HG03025 (cell line): Measurements from ENCODE around the gene SS18L1.
"Not testable (repeated sequence)": the region's sequence is repeated elsewhere in the genome, so short reads cannot be mapped to it uniquely, and the experiment has no call there.

Experiments
- ATAC-seq: cut with Tn5 transposase; IDR thresholded peaks from one replicate; pipeline ENCODE4 v1.9.1; 2021; ENCODE audit warnings: mild to moderate bottlenecking, moderate library complexity; ENCODE audit not compliant: unreplicated experiment, low FRiP score

Gene SS18L1

GRCh38 chr20:62136283-62137091 lies 7.1 kb upstream of the SS18L1 start:
- no peak for ATAC-seq

- no peak for ATAC-seq
Observed at GRCh38 chr20:62137092-62137384, 6.5 kb upstream of the SS18L1 start.

GRCh38 chr20:62137478-62138203 lies 5.9 kb upstream of the SS18L1 start:
- ATAC-seq = no peak

GRCh38 chr20:62138204-62138543 lies 5.4 kb upstream of the SS18L1 start:
- no peak for ATAC-seq

GRCh38 chr20:62138912-62139311 lies 4.7 kb upstream of the SS18L1 start:
- ATAC-seq = no peak

GRCh38 chr20:62139636-62140035 lies 3.9 kb upstream of the SS18L1 start:
- no peak for ATAC-seq

GRCh38 chr20:62141043-62141396 lies 2.5 kb upstream of the SS18L1 start:
- no peak for ATAC-seq

- ATAC-seq = no peak
Observed at GRCh38 chr20:62141397-62142251, 1.9 kb upstream of the SS18L1 start.

GRCh38 chr20:62142252-62143080 lies 1.1 kb upstream of the SS18L1 start:
- ATAC-seq = peak; percentile 22

- peak; percentile 24 for ATAC-seq
Observed at GRCh38 chr20:62143957-62144825, 622 bp downstream of the SS18L1 start.

GRCh38 chr20:62145688-62146018 lies 2.1 kb downstream of the SS18L1 start:
- ATAC-seq = no peak

- no peak for ATAC-seq
Observed at GRCh38 chr20:62146019-62146755, 2.6 kb downstream of the SS18L1 start.

GRCh38 chr20:62147125-62147524 lies 3.6 kb downstream of the SS18L1 start:
- no peak for ATAC-seq

GRCh38 chr20:62147528-62147927 lies 4.0 kb downstream of the SS18L1 start:
- ATAC-seq = no peak

GRCh38 chr20:62148383-62148782 lies 4.8 kb downstream of the SS18L1 start:
- not testable (repeated sequence) for ATAC-seq

- ATAC-seq = no peak
Observed at GRCh38 chr20:62148908-62149314, 5.3 kb downstream of the SS18L1 start.

- no peak for ATAC-seq
Observed at GRCh38 chr20:62149532-62150309, 6.2 kb downstream of the SS18L1 start.

GRCh38 chr20:62150310-62150575 lies 6.7 kb downstream of the SS18L1 start:
- ATAC-seq = no peak

- no peak for ATAC-seq
Observed at GRCh38 chr20:62151225-62151624, 7.7 kb downstream of the SS18L1 start.
